ENCODE data around the gene CD200R1.

DNA sequence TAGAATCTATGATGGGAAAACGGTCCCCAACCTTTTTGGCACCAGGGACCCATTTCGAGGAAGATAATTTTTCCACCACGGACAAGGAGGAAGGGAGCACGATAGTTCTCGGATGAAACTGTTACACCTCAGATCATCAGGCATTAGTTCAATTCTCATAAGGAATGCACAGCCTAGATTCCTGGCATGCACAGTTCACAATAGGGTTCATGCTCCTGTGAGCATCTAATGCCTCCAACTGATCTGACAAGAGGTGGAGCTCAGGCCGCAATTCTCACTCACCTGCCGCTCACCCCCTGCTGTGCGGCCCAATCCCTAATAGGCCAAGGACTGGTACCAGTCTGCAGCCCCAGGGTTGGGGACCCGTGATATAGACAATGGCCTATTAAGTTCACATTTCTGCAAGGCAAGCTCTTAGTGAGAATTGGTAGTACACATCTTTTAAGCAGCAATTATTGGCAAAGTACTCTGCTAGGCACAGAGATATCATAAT lies 26.5 kb downstream of the CD200R1 start:
- no peak for TF ChIP-seq PRDM15 (CRISPR knock-in tag; IDR thresholded peaks at IDR 0.05)
- TF ChIP-seq ZSCAN22 (CRISPR knock-in tag; IDR thresholded peaks at IDR 0.05): no peak
- TF ChIP-seq MAX (IDR thresholded peaks at IDR 0.05): no peak
- no peak for TF ChIP-seq CTCF (CRISPR knock-in tag; IDR thresholded peaks at IDR 0.05)
- no peak for TF ChIP-seq RFXAP (CRISPR knock-in tag; IDR thresholded peaks at IDR 0.05; ENCODE audit: borderline replicate concordance)
- no peak for TF ChIP-seq JUND (CRISPR knock-in tag; IDR thresholded peaks at IDR 0.05)
- TF ChIP-seq CEBPB (IDR thresholded peaks at IDR 0.05; ENCODE audit: borderline replicate concordance, low read depth, low read length): no peak

Data from HepG2 (cell line).